Esophagus squamous epithelium (tissue), 5 donors: ENCODE data around the gene QRFPR. TPM values are rescaled to one million over a fixed set of nuclear protein-coding genes. Genes with fewer than 3 reads are reported as not detected.

Experiments
- DNase-seq: peaks from one replicate; lab custom pipeline; 2025; lab: John Stamatoyannopoulos, UW
- H3K27ac ChIP-seq, 4 donors: fragments of 200-600 bp; sonication (generic); one replicate each; pipeline ENCODE4 v1.5.1; 2016 to 2019; ENCODE audit warnings: mild to moderate bottlenecking in 1 of 4
- H3K27me3 ChIP-seq, 4 donors: fragments of 200-600 bp; sonication (generic); 1 replicate in 3 of 4; 2 replicates in 1 of 4; pipeline versions ENCODE4 v1.5.1 to v1.6.0; 2017 to 2021; ENCODE audit warnings: antibody characterized with exemption in 1 of 4
- H3K36me3 ChIP-seq, 3 donors: fragments of 200-600 bp; sonication (generic); one replicate each; pipeline ENCODE4 v1.5.1; 2016 to 2019
- H3K4me1 ChIP-seq, 3 donors: fragments of 200-600 bp; sonication (generic); one replicate each; pipeline ENCODE4 v1.5.1; 2017 to 2019
- H3K4me3 ChIP-seq, 4 donors: fragments of 200-600 bp; sonication (generic); 1 replicate in 3 of 4; 2 replicates in 1 of 4; pipeline ENCODE4 v1.5.1; 2016 to 2019; ENCODE audit warnings: mild to moderate bottlenecking in 2 of 4, moderate library complexity in 1 of 4
- H3K9me3 ChIP-seq, 3 donors: fragments of 200-600 bp; sonication (generic); one replicate each; pipeline ENCODE4 v1.5.1; 2016 to 2019
- POLR2A ChIP-seq, 4 donors: fragments of 450-650 bp; IDR thresholded peaks; one replicate each; pipeline ENCODE4 v1.6.1; 2017; ENCODE audit warnings: antibody characterized with exemption in 4 of 4, mild to moderate bottlenecking in 4 of 4, moderate library complexity in 3 of 4
- WGBS, 2 donors: methylation state at CpG; one replicate each; pipeline ENCODE4 v1.1.5; 2018; 5-methylcytosine and 5-hydroxymethylcytosine counted together
- intact Hi-C: fragments of 100-400 bp; cut with DNase I; formaldehyde crosslinking; loops from one replicate; pipeline ENCODE4 v1.15.0; 2022
- total RNA-seq, 4 donors: library from RNA; depleted of rRNA; stranded (reverse); fragments of >200 nt; gene quantifications; one replicate each; pipeline ENCODE4 v1.1.0, GENCODE V29; 2016
- TF ChIP-seq, protein P1 (sequence below), 6 experiments: fragments of 450-650 bp in 4 of 6; fragments of 200-600 bp in 2 of 6; sonication (generic) in 2 of 6; IDR thresholded peaks; one replicate each; pipeline ENCODE4 v1.5.1; 2016 to 2019; ENCODE audit warnings: antibody characterized with exemption in 6 of 6, mild to moderate bottlenecking in 4 of 6, moderate library complexity in 4 of 6
- donor health status: DM: yes; HTN: yes; CAD: no.

QRFPR gene
- total RNA-seq, 4 donors from 2014 or later: 0.97 to 3.5 TPM; not detected in 2

DNA sequence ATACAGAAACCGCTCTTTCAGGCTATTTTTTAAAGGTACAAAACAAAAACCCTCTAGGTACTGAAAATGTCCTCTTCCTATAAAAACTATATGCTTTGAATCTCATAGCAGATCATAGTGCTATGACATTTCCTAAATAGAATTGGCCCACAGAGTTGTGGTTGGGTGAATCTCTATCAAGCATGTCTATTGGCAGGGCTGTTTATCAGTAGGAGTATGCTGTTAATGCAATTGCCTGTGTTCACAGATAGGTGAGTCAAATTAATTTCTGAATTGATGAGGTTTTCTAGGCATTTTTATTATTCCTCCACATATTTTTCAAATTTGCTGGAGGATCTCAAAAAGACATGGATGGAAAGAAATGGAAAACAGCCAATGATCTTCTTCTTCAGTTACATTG lies 73.9 kb downstream of the QRFPR start:
- Histone ChIP-seq H3K9me3 (no peaks in the 10 kb centered on the region), H3K27me3 (no peaks in the 10 kb centered on the region), H3K4me3 (no peak overlapping the region), H3K4me1 (no peaks in the 10 kb centered on the region), H3K36me3 (no peaks in the 10 kb centered on the region), H3K27ac (no peak overlapping the region)
- intact Hi-C loops: no loop called here
- DNase-seq: no peak
- WGBS, 2 donors: 80 to 88% methylated on average over 1 of the region's 1 CpG
- no peak for TF ChIP-seq POLR2A (IDR thresholded peaks at IDR 0.05)
- TF ChIP-seq, protein P1, sequence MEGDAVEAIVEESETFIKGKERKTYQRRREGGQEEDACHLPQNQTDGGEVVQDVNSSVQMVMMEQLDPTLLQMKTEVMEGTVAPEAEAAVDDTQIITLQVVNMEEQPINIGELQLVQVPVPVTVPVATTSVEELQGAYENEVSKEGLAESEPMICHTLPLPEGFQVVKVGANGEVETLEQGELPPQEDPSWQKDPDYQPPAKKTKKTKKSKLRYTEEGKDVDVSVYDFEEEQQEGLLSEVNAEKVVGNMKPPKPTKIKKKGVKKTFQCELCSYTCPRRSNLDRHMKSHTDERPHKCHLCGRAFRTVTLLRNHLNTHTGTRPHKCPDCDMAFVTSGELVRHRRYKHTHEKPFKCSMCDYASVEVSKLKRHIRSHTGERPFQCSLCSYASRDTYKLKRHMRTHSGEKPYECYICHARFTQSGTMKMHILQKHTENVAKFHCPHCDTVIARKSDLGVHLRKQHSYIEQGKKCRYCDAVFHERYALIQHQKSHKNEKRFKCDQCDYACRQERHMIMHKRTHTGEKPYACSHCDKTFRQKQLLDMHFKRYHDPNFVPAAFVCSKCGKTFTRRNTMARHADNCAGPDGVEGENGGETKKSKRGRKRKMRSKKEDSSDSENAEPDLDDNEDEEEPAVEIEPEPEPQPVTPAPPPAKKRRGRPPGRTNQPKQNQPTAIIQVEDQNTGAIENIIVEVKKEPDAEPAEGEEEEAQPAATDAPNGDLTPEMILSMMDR (IDR thresholded peaks at IDR 0.05): peak in 1 of 6 experiments; percentile 39

DNA sequence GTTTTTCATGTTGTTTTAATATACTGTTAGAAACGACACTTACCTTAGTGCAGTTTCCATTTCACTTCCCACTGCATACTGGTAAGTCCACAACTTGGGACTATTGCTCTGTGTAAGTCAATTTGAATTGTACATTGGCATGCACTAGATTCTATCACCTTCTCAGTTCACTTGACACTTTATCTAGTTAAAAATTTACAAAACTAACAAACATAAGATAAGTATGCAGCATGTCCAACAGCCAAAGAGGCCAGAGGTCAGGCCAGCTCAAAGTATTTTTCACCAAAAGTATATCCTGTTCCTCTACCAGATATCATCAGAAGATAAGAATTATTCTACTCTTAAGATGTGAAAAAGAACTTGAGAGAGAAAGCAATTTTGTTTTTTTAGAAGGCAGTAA lies 75.9 kb downstream of the QRFPR start:
- WGBS, 2 donors: 52 to 59% methylated on average over 1 of the region's 1 CpG
- intact Hi-C loops: no loop called here
- Histone ChIP-seq H3K27ac (no peak overlapping the region), H3K4me1 (no peaks in the 10 kb centered on the region), H3K27me3 (no peaks in the 10 kb centered on the region), H3K9me3 (no peaks in the 10 kb centered on the region), H3K36me3 (no peaks in the 10 kb centered on the region), H3K4me3 (no peak overlapping the region)
- TF ChIP-seq, protein P1 (IDR thresholded peaks at IDR 0.05): no peak
- TF ChIP-seq POLR2A (IDR thresholded peaks at IDR 0.05): no peak
- DNase-seq: no peak

DNA sequence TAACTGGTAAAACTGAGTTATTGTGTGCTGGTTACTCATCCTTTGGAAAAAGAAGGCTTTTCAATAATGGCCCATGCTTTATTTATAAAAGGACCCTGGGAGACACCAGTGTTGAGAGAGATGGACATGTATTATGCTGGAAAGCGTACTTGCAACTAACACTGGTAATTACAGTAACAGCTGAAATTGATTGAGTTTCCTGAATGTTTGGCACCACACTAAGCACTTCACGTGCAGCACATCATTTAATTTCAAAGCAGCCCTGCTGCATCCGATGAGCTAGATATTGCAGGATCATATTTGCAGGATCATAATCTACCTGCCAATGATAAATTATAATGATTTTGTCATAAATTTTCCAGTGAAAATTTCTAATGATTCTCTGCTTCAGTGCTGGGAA lies 81.5 kb downstream of the QRFPR start:
- TF ChIP-seq, protein P1 (IDR thresholded peaks at IDR 0.05): no peak
- no peak for TF ChIP-seq POLR2A (IDR thresholded peaks at IDR 0.05)
- Histone ChIP-seq H3K9me3 (no peaks in the 10 kb centered on the region), H3K27me3 (no peaks in the 10 kb centered on the region), H3K27ac (no peak overlapping the region), H3K4me3 (no peak overlapping the region), H3K4me1 (no peaks in the 10 kb centered on the region), H3K36me3 (no peaks in the 10 kb centered on the region)
- DNase-seq: no peak
- WGBS, 2 donors: 57 to 59% methylated on average over 3 of the region's 3 CpGs
- intact Hi-C loops: no loop called here

DNA sequence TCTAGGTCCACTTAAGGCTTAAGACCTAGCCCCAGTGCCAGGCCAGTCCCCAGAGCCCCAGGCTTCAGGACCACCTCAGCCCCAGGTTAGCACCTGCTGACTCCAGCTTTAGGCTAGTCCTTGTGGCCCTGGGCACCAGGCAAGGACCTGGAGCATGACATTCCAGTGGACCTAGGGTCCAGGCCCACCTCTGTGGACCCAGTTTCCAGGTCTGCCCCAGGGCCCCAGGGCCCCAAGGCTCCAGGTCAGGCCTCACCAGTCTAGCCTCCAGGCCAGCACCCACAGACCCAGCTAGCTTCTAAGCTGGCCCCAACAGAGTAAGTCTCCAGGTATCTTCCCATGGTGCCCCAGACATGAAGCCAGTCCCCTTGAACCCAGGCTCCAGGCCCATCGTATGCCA lies 97.5 kb downstream of the QRFPR start:
- Histone ChIP-seq H3K36me3 (no peaks in the 10 kb centered on the region), H3K27ac (no peak overlapping the region), H3K9me3 (peaks cover 0 to 5% (median 0%) of the 10 kb centered on the region in 3 donors), H3K27me3 (peaks cover 0 to 9% (median 0%) of the 10 kb centered on the region in 4 donors), H3K4me1 (no peaks in the 10 kb centered on the region), H3K4me3 (no peak overlapping the region)
- no CpG with 5 or more reads among the region's 1 CpG for WGBS, 2 donors
- intact Hi-C loops: no loop called here
- DNase-seq: no peak
- TF ChIP-seq, protein P1 (IDR thresholded peaks at IDR 0.05): no peak
- TF ChIP-seq POLR2A (IDR thresholded peaks at IDR 0.05): no peak

DNA sequence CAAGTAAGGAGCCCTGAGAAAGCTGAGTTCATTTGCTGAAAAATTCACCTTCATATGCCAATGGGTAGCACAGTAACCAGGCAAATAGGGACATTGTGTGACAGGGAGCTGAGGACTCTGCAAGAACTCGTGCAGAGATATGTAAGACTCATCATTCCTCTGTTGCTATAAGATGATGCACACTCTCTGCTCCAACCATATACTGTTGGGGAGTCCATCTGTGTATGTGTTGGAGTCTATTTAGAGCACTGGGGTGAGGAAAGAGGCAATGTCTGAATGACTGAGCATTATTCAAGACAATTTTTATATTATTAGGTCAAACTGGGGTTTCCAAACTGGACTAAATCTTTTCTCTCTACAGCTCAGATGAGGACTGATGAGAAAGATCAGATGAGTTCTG lies 100.4 kb downstream of the QRFPR start:
- Histone ChIP-seq H3K36me3 (no peaks in the 10 kb centered on the region), H3K9me3 (peaks cover 0 to 5% (median 0%) of the 10 kb centered on the region in 3 donors), H3K4me1 (no peaks in the 10 kb centered on the region), H3K27me3 (peaks cover 0 to 9% (median 0%) of the 10 kb centered on the region in 4 donors), H3K4me3 (no peak overlapping the region), H3K27ac (no peak overlapping the region)
- 40 to 42% methylated on average over 1 of the region's 1 CpG for WGBS, 2 donors
- DNase-seq: no peak
- no peak for TF ChIP-seq POLR2A (IDR thresholded peaks at IDR 0.05)
- TF ChIP-seq, protein P1 (IDR thresholded peaks at IDR 0.05): no peak
- intact Hi-C loops: no loop called here
